IPS DF 6.9 (cell line): ENCODE data around the gene CDH4.

Source experiments
- DNase-seq: peaks from one replicate; pipeline ENCODE4 v3.0.0-alpha.2; 2013; ENCODE audit warnings: low read depth, low spot score
- H3K27ac ChIP-seq: one replicate; pipeline ENCODE4 v1.5.1; 2013; ENCODE audit warnings: low read length, control low read depth
- H3K27me3 ChIP-seq: 2 replicates; pipeline ENCODE4 v1.6.1; 2013; ENCODE audit warnings: mild to moderate bottlenecking, low read length; ENCODE audit not compliant: control insufficient read depth, insufficient read depth
- H3K36me3 ChIP-seq: 2 replicates; pipeline ENCODE4 v1.6.1; 2013; ENCODE audit warnings: low read length; ENCODE audit not compliant: control insufficient read depth, insufficient read depth
- H3K4me1 ChIP-seq: 2 replicates; pipeline ENCODE4 v1.6.1; 2013; ENCODE audit warnings: low read length; ENCODE audit not compliant: control insufficient read depth, insufficient read depth
- H3K4me3 ChIP-seq: 2 replicates; pipeline ENCODE4 v1.5.1; 2013; ENCODE audit warnings: mild to moderate bottlenecking, low read length
- H3K9me3 ChIP-seq: 2 replicates; pipeline ENCODE4 v1.6.1; 2013; ENCODE audit warnings: low read length, inconsistent platforms; ENCODE audit not compliant: control insufficient read depth, insufficient read depth
- WGBS: extraction: QIAGEN DNeasy Blood & Tissue Kit; methylation state at CpG from one replicate; pipeline ENCODE4 v1.1.7; 2013; ENCODE audit warnings: mixed read lengths, missing lambda C conversion rate; ENCODE audit not compliant: insufficient read length, insufficient coverage; 5-methylcytosine and 5-hydroxymethylcytosine counted together

Gene CDH4

DNA sequence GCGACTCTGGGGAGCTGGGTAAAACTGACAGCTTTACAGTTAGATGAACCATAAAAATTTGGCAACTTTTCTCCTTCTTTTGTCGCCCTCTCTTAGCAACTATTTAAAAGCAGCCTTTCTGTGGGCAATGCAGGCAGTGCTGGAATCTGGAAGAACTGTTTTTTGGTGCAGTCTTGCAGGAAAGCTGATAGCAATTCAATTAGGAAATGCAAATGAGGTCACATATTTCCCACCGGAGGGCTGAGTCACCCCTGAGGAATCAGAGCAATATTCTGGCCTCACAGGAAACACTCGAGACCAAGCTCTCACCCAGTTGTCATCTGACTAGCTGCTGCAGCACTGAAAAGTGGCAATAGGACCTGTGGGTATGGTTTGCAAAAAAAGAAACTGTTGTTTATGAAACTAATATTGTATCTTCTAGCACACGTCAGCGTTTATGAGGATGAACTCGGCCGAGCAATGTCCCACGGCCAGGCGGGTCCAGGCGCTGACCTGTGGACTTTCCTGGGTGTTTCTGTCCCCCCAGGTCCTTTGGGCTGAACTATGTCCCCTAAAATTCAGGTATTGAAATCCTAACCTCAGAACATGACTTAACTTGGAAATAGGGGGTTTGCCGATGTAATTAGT, 501.4 kb downstream of the CDH4 start:
- no CpG with 5 or more reads among the region's 12 CpGs for WGBS
- H3K27me3 ChIP-seq = no peaks in the 10 kb centered on the region; the same call in 1 of the 2 replicates
- H3K36me3 ChIP-seq = no peaks in the 10 kb centered on the region
- H3K4me3 ChIP-seq = no peak overlapping the region
- H3K27ac ChIP-seq = no peak overlapping the region
- H3K9me3 ChIP-seq = no peaks in the 10 kb centered on the region
- H3K4me1 ChIP-seq = peaks cover 2% of the 10 kb centered on the region; the same call in 1 of the 2 replicates
- DNase-seq = no peak

DNA sequence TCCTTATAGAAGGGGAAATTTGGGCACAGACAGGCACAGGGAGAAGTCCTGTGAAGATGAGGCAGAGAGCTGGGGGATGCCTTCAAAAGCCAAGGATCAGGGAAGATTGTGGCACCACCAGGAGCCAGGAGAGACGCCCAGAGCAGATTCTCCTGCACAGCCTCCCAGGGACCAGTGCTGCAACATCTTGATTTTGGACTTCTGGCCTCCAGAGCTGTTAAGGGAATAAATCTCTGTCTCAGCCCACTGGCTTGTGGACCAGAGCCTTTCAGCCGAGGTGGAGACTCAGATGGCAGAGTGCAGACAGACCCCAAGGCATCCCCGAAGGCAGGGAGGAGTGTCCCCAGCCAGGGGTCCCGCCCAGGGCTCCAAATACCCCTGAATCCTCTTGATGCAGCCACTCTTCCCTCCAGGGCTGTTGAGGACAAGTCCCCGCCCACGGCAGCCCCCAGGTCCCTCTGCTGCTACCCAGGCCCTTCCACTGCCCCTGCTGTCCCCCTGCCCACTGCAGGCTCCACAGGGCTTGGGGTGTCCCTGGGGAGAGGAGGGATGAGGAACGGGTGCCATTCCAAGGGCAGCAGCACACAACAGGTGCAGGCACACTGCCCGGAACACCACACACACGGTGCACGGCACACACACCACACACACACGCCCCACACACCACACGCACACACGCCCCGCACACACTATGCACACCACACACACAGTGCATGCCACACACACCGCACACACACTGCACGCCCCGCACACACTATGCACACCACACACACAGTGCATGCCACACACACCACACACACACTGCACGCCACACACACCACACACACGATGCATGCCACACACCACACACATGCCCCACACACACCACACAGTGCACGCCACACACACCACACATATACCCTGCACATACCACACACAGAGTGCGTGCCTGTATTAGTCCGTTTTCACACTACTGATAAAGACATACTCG, 502.2 kb downstream of the CDH4 start:
- WGBS = no CpG with 5 or more reads among the region's 23 CpGs
- no peak overlapping the region for H3K4me3 ChIP-seq
- no peak overlapping the region for H3K27ac ChIP-seq
- no peaks in the 10 kb centered on the region; the same call in 1 of the 2 replicates for H3K27me3 ChIP-seq
- peaks cover 2% of the 10 kb centered on the region; the same call in 1 of the 2 replicates for H3K4me1 ChIP-seq
- H3K9me3 ChIP-seq = no peaks in the 10 kb centered on the region
- no peaks in the 10 kb centered on the region for H3K36me3 ChIP-seq
- no peak for DNase-seq

DNA sequence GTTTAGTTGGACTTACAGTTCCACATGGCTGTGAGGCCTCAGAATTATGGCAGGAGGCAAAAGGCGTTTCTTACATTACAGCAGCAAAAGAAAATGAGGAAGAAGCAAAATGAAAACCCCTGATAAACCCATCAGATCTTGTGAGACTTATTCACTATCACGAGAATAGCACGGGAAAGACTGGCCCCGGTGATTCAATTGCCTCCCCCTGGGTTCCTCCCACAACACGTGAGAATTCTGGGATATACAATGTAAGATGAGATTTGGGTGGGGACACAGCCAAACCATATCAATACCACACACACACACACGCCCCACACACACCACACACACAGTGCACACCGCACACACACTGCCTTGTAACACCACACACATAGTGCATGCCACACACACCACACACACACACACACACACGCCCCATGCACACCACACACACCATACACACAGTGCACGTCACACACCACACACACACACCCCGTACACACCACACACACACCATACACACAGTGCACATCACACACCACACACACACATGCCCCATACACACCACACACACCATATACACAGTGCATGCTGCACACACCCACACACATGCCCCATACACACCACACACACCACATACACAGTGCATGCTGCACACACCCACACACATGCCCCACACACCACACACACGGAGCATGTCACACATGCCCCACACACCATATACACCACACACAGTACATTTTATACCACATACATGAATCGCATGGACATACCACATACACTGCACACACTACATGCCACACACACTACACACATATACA, 503.1 kb downstream of the CDH4 start:
- no peak overlapping the region for H3K4me3 ChIP-seq
- no peaks in the 10 kb centered on the region; the same call in 1 of the 2 replicates for H3K27me3 ChIP-seq
- H3K4me1 ChIP-seq = peaks cover 2% of the 10 kb centered on the region; the same call in 1 of the 2 replicates
- H3K36me3 ChIP-seq = no peaks in the 10 kb centered on the region
- DNase-seq = no peak
- H3K27ac ChIP-seq = no peak overlapping the region
- no peaks in the 10 kb centered on the region for H3K9me3 ChIP-seq
- whole genome bisulfite sequencing = 100% methylated on average over 3 of the region's 12 CpGs

DNA sequence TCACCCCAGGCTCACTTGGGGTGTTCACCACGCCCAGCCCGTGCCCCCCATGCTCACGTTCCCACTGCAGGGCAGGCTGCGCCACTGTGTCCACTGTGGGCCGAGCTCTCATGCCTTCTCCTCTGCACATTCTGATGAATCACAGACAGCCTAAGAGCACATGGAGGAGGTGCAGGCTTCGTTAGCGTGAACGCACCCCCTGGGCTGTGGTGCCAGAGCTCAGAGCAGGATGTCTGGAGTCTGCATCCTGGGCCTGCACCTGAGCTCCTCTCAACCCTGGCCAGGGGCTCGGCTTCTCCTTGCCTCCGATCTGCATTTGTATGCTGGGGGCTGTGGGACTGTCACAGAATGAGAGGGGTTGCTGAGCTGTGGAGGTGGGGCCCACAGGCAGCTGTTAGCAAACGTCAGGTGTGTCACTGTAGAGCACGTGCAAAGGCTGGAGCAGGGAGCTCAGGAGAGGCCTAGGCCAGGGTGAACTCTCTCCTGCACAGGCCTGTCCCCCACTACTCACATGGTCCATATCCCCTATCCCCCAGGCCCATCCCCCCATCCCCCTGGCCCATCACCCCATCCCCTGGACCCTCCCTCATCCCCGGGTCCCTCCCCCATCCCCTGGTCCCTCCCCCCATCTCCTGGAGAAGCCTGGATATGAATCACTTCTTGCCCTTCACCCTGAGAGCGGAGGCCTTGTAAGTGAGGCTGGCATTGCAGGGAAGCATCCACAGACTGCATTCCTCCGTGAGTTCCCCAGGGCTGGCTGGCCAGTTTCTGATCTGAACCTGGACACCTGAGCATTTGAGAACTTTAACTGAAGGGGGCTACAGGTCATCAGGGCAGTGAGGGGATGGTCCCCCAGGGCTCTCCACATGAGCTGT, 504.1 kb downstream of the CDH4 start:
- Histone ChIP-seq H3K9me3 (no peaks in the 10 kb centered on the region), H3K27me3 (no peaks in the 10 kb centered on the region; the same call in 1 of the 2 replicates), H3K27ac (no peak overlapping the region), H3K4me3 (no peak overlapping the region), H3K4me1 (peaks cover 2% of the 10 kb centered on the region; the same call in 1 of the 2 replicates), H3K36me3 (no peaks in the 10 kb centered on the region)
- no peak for DNase-seq
- no CpG with 5 or more reads among the region's 15 CpGs for WGBS

DNA sequence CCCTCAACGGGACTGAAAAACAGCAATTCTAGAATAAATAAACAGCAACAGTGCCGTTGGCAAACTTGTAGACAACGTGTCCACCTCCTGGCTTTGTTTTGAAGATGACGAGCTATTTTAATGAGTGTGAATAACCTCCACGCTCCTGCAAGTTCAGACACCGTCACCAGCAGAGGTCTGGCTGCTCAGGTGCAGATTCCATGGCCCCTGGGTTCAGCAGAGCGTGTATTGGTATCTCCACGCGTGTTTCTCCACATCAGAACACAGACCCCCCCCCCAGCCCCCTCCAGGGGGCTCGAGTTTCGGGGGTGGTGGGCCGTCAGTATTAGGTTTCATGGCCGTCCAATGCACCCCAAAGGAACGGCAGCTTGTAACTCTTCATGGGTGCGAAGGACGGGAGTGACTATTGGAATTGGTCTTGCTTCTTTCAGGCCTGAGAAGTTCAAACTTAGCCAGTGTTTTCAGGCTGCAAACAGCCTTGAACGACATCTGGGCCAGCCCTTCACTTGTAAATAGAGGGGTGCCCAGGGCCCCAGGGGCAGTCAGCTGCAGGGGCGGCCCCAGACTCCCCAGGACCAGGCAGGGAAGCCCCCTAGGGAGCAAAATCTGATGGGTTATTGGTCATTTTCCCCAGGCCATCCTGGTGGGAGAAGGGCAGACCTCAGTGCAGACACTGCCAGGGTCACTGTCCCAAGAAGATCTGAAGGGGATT, 505.1 kb downstream of the CDH4 start:
- H3K4me1 ChIP-seq = peaks cover 2% of the 10 kb centered on the region; the same call in 1 of the 2 replicates
- no peaks in the 10 kb centered on the region for H3K36me3 ChIP-seq
- WGBS = no CpG with 5 or more reads among the region's 18 CpGs
- no peak for DNase-seq
- no peaks in the 10 kb centered on the region for H3K9me3 ChIP-seq
- H3K27ac ChIP-seq = no peak overlapping the region
- no peak overlapping the region for H3K4me3 ChIP-seq
- H3K27me3 ChIP-seq = no peaks in the 10 kb centered on the region

DNA sequence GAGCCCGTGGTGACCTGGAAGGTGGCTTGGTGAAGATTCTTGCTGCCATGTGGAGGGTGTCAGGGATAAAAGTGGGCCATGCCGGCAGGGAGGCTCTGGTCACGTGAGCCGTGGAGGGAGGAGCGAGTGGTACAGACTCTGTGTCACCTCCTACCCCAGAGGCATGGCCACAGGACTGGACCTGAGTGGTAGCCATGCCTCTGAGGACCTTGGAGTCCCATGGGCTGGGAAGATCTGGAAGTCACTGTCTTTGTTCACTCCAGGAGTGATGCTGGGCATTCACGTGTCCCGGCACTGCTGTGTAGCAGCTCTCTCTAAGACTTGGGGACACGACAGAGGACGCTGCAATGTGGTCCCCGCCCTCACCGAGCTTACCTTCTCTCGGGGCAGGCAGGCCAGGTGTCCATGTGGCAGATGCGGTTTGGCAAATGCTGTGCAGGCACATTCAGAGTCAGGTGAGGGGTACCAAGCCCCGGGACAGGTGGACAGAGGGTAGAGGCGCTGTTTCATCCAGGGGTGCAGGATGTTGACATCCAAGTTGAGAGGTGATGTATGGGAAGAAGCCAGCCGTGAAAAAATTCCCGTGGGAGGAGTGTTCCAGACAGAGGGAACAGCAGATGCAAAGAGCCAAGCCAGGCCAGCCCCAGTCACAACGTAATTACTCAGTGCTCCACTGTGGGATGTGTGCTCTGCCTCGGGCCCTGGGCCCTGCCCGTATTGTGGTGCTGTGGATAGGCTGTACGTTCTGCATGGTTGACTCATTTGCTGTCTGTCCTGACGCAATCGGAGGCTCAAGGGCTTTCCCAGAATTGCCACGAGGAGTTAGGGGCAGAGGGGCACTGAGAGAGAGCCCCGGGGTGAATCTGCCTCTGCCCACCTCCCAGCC, 505.9 kb downstream of the CDH4 start:
- no peak overlapping the region for H3K4me3 ChIP-seq
- peaks cover 2% of the 10 kb centered on the region; the same call in 1 of the 2 replicates for H3K4me1 ChIP-seq
- H3K36me3 ChIP-seq = no peaks in the 10 kb centered on the region
- H3K27ac ChIP-seq = no peak overlapping the region
- no peaks in the 10 kb centered on the region for H3K9me3 ChIP-seq
- H3K27me3 ChIP-seq = no peaks in the 10 kb centered on the region
- no CpG with 5 or more reads among the region's 25 CpGs for WGBS
- no peak for DNase-seq

DNA sequence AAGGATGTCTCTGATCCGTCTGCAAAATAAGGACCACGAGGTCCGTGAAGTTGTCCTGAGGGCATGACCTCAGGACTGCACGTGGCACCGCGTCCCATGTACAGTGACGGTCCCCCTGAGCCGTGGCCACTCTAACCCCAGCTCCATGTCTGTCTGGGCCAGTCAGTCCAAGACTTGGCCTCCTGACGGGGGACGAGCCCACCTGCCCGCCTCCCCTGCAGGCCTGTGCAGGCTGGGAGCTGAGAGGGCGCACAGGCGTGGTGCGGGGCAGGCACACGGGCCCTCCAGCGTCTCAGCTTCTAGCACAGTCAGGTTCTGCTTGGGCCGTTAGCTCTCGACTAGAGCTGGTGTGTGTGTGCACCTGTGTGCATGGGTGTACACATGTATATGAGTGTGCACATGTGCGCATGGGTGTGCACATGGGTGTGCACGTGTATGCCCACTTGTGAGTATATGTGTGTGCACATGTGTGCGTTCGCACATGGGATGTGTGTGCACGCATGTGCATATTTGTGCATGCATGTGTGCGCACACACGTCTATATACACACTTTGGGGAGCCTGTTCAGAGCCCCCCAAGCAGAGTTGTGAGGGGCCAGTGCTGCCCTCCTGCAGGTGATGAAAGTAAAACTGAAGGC, 506.6 kb downstream of the CDH4 start:
- H3K9me3 ChIP-seq = no peaks in the 10 kb centered on the region
- H3K27ac ChIP-seq = no peak overlapping the region
- no peaks in the 10 kb centered on the region for H3K36me3 ChIP-seq
- peaks cover 2% of the 10 kb centered on the region; the same call in 1 of the 2 replicates for H3K4me1 ChIP-seq
- no peaks in the 10 kb centered on the region for H3K27me3 ChIP-seq
- no peak for DNase-seq
- no CpG with 5 or more reads among the region's 25 CpGs for WGBS
- H3K4me3 ChIP-seq = no peak overlapping the region

DNA sequence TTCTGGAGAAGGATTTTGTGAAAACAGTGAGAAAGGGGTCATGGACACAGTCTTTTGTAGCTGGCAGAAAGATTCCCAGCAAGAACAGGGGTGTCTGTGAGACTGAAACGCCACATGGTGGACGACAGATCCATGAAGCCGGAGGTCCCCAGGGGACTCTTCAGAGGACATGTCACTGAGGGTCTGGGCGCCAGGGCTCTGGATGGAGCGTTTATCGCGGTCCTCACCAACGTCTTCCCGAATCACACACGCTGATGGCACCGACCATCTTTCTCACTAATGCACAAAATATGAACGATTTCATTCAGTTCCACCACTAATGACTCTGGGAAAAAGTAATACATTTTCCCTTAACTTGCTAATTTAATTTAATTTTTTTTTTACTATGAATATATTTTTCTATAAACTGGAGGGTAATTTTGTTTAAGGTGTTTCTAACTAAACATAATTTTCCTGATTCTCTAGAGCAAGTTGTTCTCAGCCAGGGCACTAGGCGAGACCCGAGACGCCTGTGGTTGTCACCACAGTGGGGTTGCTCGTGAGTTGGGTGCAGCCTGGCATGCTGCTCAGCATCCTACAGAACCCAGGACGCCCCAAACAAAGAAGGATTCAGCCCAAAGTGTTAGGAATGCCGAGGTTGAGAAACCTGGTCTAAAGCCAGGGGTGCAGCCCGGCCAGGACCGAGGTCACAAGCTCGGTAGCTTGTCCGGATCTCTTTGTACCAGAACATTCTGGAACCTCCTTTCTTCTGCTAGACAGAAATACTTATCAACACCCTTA, 507.4 kb downstream of the CDH4 start:
- Histone ChIP-seq H3K9me3 (no peaks in the 10 kb centered on the region), H3K4me3 (no peak overlapping the region), H3K27ac (no peak overlapping the region), H3K36me3 (no peaks in the 10 kb centered on the region), H3K4me1 (peaks cover 2% of the 10 kb centered on the region; the same call in 1 of the 2 replicates), H3K27me3 (no peaks in the 10 kb centered on the region)
- WGBS = no CpG with 5 or more reads among the region's 22 CpGs
- DNase-seq = no peak
